GM23338 (cell line): ENCODE data around the gene SELENOF. TPM values are rescaled to one million over a fixed set of nuclear protein-coding genes. Genes with fewer than 3 reads are reported as not detected.

Experiments
- ATAC-seq: fragments of 200-7000 bp; cut with Tn5 transposase; 3 replicates; pipeline ENCODE4 v1.9.1; 2020
- DNase-seq: peaks from one replicate; pipeline ENCODE4 v3.0.0-alpha.2; 2015; ENCODE audit warnings: low spot score
- H2AFZ ChIP-seq: fragments of 200-600 bp; sonication (generic); 2 replicates; pipeline ENCODE4 v1.8.0; 2016; ENCODE audit warnings: antibody characterized with exemption, mild to moderate bottlenecking, moderate library complexity
- H3F3A ChIP-seq: fragments of 200-600 bp; sonication (generic); replicated peaks from 2 replicates; pipeline ENCODE4 v1.8.0; 2017; ENCODE audit warnings: antibody characterized with exemption, mixed run types, low read depth
- H3K27ac ChIP-seq: fragments of 200-600 bp; sonication (generic); 2 replicates; pipeline ENCODE4 v1.6.1; 2016; ENCODE audit warnings: low read depth
- H3K27me3 ChIP-seq: fragments of 200-600 bp; sonication (generic); 2 replicates; pipeline ENCODE4 v1.8.0; 2016; ENCODE audit warnings: mild to moderate bottlenecking, mixed run types, moderate library complexity; ENCODE audit not compliant: insufficient read depth
- H3K36me3 ChIP-seq: fragments of 200-600 bp; sonication (generic); 2 replicates; pipeline ENCODE4 v1.8.0; 2016; ENCODE audit warnings: mild to moderate bottlenecking; ENCODE audit not compliant: insufficient read depth
- H3K4me1 ChIP-seq: fragments of 200-600 bp; sonication (generic); 2 replicates; pipeline ENCODE4 v1.8.0; 2016; ENCODE audit warnings: mild to moderate bottlenecking, moderate library complexity; ENCODE audit not compliant: insufficient read depth
- H3K4me2 ChIP-seq: fragments of 200-600 bp; sonication (generic); 2 replicates; pipeline ENCODE4 v1.7.1; 2017; ENCODE audit warnings: mixed run types
- H3K4me3 ChIP-seq: fragments of 200-600 bp; sonication (generic); 2 replicates; pipeline ENCODE4 v1.6.1; 2016; ENCODE audit warnings: mixed run types
- H3K79me2 ChIP-seq: fragments of 200-600 bp; sonication (generic); replicated peaks from 2 replicates; pipeline ENCODE4 v1.8.0; 2017; ENCODE audit warnings: mild to moderate bottlenecking; ENCODE audit not compliant: insufficient read depth
- H3K9me2 ChIP-seq: fragments of 200-600 bp; sonication (generic); 2 replicates; pipeline ENCODE4 v1.8.0; 2017; ENCODE audit not compliant: insufficient read depth
- H4K20me1 ChIP-seq: fragments of 200-600 bp; sonication (generic); replicated peaks from 2 replicates; pipeline ENCODE4 v1.8.0; 2017; ENCODE audit warnings: mild to moderate bottlenecking; ENCODE audit not compliant: insufficient read depth
- H3K27ac Mint-ChIP-seq: 2 replicates; pipeline ENCODE4 v1.8.0; 2020; ENCODE audit warnings: inconsistent platforms, mild to moderate bottlenecking, moderate library complexity, mixed read lengths
- H3K27me3 Mint-ChIP-seq: 3 replicates; pipeline ENCODE4 v1.8.0; 2022; ENCODE audit warnings: low read depth, mild to moderate bottlenecking, moderate library complexity, mixed read lengths, inconsistent platforms; ENCODE audit not compliant: insufficient read depth, poor library complexity
- H3K36me3 Mint-ChIP-seq: 3 replicates; pipeline ENCODE4 v1.8.0; 2021; ENCODE audit warnings: low read depth, mild to moderate bottlenecking, inconsistent platforms, moderate library complexity, mixed read lengths
- H3K4me1 Mint-ChIP-seq: 3 replicates; pipeline ENCODE4 v1.8.0; 2020; ENCODE audit warnings: mild to moderate bottlenecking, inconsistent platforms, mixed read lengths
- H3K4me3 Mint-ChIP-seq: 3 replicates; pipeline ENCODE4 v1.8.0; 2021; ENCODE audit warnings: moderate library complexity, mild to moderate bottlenecking, inconsistent platforms, mixed read lengths
- H3K9me3 Mint-ChIP-seq: 3 replicates; pipeline ENCODE4 v1.8.0; 2020; ENCODE audit warnings: moderate library complexity, mild to moderate bottlenecking, inconsistent platforms, mixed read lengths
- CREB1 ChIP-seq: fragments of 250-450 bp; sonication (Bioruptor Pico); IDR thresholded peaks from 2 replicates; pipeline ENCODE4 v1.5.0; 2020; ENCODE audit warnings: low read depth, mild to moderate bottlenecking, moderate library complexity
- EZH2 ChIP-seq: fragments of 200-600 bp; sonication (generic); IDR thresholded peaks from one replicate; pipeline ENCODE4 v1.8.0; 2017; ENCODE audit warnings: antibody characterized with exemption, mild to moderate bottlenecking, low read depth; ENCODE audit not compliant: unreplicated experiment
- EZH2phosphoT487 ChIP-seq: fragments of 200-600 bp; sonication (generic); IDR thresholded peaks from one replicate; pipeline ENCODE4 v1.8.1; 2018; ENCODE audit warnings: antibody characterized with exemption; ENCODE audit not compliant: unreplicated experiment
- JUNB ChIP-seq: IDR thresholded peaks from one replicate; pipeline ENCODE4 v1.6.1; 2016; ENCODE audit warnings: antibody characterized with exemption; ENCODE audit not compliant: unreplicated experiment
- POLR2AphosphoS5 ChIP-seq: IDR thresholded peaks from 2 replicates; pipeline ENCODE4 v1.6.1; 2016; ENCODE audit warnings: antibody characterized with exemption, low read depth
- STAT1 ChIP-seq: IDR thresholded peaks from one replicate; pipeline ENCODE4 v1.6.1; 2016; ENCODE audit warnings: antibody characterized with exemption; ENCODE audit not compliant: unreplicated experiment
- ZNF114 ChIP-seq: fragments of 250-450 bp; sonication (Bioruptor Pico); IDR thresholded peaks from 2 replicates; pipeline ENCODE4 v1.5.0; 2020; ENCODE audit warnings: mild to moderate bottlenecking, moderate library complexity
- polyA plus RNA-seq: library from polyadenylated mRNA; unstranded; fragments of >200 nt; fragmentation: Nextera tagmentation; extraction: Ambion mirVana; gene quantifications from 2 replicates; pipeline ENCODE4 v1.2.1, GENCODE V29; 2016
- total RNA-seq: library from RNA; depleted of rRNA; stranded (reverse); fragments of >200 nt; shearing (Covaris generic); gene quantifications from 2 replicates; pipeline ENCODE4 v1.2.3, GENCODE V29; 2014
- TF ChIP-seq, protein P1 (sequence below), 2 experiments: fragments of 200-600 bp in 1 of 2; sonication (generic) in 1 of 2; conservative IDR thresholded peaks; 2 replicates each; pipeline versions ENCODE4 v1.5.1 to v1.6.1; 2016 to 2017; ENCODE audit warnings: antibody characterized with exemption in 2 of 2, low read depth in 2 of 2, mild to moderate bottlenecking in 2 of 2, moderate library complexity in 1 of 2
- TF ChIP-seq, protein P2 (sequence below): IDR thresholded peaks from one replicate; pipeline ENCODE4 v1.6.1; 2018; ENCODE audit warnings: antibody characterized with exemption; ENCODE audit not compliant: unreplicated experiment
- TF ChIP-seq, protein P3 (sequence below): fragments of 250-450 bp; sonication (Bioruptor Pico); IDR thresholded peaks from 2 replicates; pipeline ENCODE4 v1.5.0; 2020; ENCODE audit warnings: mild to moderate bottlenecking, moderate library complexity

Gene SELENOF
- total and polyA plus RNA-seq, 2 experiments from 2014 or later, result 113 to 142 TPM

DNA sequence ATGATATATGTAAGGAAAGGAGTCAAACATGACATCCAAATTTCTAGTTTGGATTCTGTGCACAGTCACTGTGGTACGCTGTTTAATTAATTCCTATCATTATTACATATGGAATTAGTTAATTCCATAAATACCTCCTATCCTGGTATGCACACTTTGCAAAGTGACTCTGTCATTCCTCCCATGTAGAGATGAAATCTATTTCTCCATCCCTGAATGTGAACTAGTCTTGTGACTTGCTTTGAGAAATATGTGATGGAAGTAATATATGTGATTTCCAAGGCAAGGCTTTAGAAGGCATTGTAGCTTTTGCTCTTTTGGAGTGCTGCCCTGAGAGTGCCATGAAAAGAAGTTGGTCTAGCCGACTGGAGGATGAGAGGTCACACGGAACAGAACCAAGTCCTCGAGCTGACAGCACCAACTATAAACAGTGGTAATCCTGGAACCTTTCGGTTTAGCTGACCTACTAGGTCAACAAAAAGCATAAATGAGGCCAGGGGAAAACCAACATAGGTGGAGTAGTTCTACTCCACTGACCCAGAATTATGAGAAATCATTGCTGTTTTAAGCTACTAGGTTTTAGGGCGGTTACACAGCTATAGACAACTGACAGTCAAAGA lies 1.5 kb downstream of the SELENOF start (continued):
- TF ChIP-seq JUNB, result no peak
- no peak for TF ChIP-seq POLR2AphosphoS5
- TF ChIP-seq, protein P1, sequence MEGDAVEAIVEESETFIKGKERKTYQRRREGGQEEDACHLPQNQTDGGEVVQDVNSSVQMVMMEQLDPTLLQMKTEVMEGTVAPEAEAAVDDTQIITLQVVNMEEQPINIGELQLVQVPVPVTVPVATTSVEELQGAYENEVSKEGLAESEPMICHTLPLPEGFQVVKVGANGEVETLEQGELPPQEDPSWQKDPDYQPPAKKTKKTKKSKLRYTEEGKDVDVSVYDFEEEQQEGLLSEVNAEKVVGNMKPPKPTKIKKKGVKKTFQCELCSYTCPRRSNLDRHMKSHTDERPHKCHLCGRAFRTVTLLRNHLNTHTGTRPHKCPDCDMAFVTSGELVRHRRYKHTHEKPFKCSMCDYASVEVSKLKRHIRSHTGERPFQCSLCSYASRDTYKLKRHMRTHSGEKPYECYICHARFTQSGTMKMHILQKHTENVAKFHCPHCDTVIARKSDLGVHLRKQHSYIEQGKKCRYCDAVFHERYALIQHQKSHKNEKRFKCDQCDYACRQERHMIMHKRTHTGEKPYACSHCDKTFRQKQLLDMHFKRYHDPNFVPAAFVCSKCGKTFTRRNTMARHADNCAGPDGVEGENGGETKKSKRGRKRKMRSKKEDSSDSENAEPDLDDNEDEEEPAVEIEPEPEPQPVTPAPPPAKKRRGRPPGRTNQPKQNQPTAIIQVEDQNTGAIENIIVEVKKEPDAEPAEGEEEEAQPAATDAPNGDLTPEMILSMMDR (conservative IDR thresholded peaks at IDR 0.05; ENCODE audit: low read depth in 2 of 2), result no peak
- TF ChIP-seq EZH2, result no peak
- no peak for TF ChIP-seq CREB1 (CRISPR knock-in tag)
- TF ChIP-seq STAT1, result no peak
- TF ChIP-seq, protein P2, sequence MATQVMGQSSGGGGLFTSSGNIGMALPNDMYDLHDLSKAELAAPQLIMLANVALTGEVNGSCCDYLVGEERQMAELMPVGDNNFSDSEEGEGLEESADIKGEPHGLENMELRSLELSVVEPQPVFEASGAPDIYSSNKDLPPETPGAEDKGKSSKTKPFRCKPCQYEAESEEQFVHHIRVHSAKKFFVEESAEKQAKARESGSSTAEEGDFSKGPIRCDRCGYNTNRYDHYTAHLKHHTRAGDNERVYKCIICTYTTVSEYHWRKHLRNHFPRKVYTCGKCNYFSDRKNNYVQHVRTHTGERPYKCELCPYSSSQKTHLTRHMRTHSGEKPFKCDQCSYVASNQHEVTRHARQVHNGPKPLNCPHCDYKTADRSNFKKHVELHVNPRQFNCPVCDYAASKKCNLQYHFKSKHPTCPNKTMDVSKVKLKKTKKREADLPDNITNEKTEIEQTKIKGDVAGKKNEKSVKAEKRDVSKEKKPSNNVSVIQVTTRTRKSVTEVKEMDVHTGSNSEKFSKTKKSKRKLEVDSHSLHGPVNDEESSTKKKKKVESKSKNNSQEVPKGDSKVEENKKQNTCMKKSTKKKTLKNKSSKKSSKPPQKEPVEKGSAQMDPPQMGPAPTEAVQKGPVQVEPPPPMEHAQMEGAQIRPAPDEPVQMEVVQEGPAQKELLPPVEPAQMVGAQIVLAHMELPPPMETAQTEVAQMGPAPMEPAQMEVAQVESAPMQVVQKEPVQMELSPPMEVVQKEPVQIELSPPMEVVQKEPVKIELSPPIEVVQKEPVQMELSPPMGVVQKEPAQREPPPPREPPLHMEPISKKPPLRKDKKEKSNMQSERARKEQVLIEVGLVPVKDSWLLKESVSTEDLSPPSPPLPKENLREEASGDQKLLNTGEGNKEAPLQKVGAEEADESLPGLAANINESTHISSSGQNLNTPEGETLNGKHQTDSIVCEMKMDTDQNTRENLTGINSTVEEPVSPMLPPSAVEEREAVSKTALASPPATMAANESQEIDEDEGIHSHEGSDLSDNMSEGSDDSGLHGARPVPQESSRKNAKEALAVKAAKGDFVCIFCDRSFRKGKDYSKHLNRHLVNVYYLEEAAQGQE, result no peak

DNA sequence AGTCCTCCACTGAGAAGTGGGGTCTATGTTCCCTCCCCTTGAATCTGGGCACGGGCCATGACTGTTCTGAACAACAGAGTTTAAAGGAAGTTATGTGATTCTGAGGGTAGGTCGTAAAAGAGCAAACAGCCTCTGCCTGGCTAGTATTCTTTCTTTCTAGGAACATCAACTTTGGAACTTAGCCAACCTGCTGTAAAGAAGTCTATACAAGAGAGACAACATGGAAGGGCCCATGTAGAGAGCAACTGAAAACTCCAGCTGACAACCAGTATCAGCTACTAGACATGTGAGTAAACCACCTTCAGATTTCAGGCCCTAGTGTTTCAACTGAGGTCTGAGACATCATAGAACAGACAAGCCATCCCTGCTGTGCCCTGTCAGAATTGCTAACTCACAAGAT lies 7.5 kb downstream of the SELENOF start:
- no peaks in the 10 kb centered on the region for H3K27me3 Mint-ChIP-seq
- peaks cover 11% of the 10 kb centered on the region; the same call in 1 of the 2 replicates for H3K36me3 ChIP-seq
- H3K27me3 ChIP-seq, result no peaks in the 10 kb centered on the region
- H3K4me2 ChIP-seq, result no peak overlapping the region
- H3K4me1 Mint-ChIP-seq, result peaks cover 12% of the 10 kb centered on the region; the same call in 2 of the 3 replicates
- H3K4me3 Mint-ChIP-seq, result no peak overlapping the region
- H4K20me1 ChIP-seq, result peaks cover 59% of the 10 kb centered on the region
- no peak for DNase-seq
- H3K36me3 Mint-ChIP-seq, result peaks cover 42% of the 10 kb centered on the region
- H3K27ac Mint-ChIP-seq, result no peak overlapping the region
- H3F3A ChIP-seq, result no peaks in the 10 kb centered on the region
- no peak for ATAC-seq
- H3K79me2 ChIP-seq, result peaks cover 100% of the 10 kb centered on the region
- H3K9me3 Mint-ChIP-seq, result peaks cover under 1% of the 10 kb centered on the region; the same call in 2 of the 3 replicates
- no peaks in the 10 kb centered on the region for H3K9me2 ChIP-seq
- peaks cover 6% of the 10 kb centered on the region; the same call in 1 of the 2 replicates for H3K4me1 ChIP-seq
- no peak overlapping the region for H3K4me3 ChIP-seq
- H3K27ac ChIP-seq, result 0 out of 2 replicates have a peak overlapping the region, but pooled peaks have one; percentile 21
- no peak overlapping the region for H2AFZ ChIP-seq
- TF ChIP-seq CREB1 (CRISPR knock-in tag) (no peak), ZNF114 (CRISPR knock-in tag) (no peak), POLR2AphosphoS5 (no peak), EZH2 (no peak), EZH2phosphoT487 (no peak)
- TF ChIP-seq, protein P1 (conservative IDR thresholded peaks at IDR 0.05; ENCODE audit: low read depth in 2 of 2), result no peak
- TF ChIP-seq, protein P3, sequence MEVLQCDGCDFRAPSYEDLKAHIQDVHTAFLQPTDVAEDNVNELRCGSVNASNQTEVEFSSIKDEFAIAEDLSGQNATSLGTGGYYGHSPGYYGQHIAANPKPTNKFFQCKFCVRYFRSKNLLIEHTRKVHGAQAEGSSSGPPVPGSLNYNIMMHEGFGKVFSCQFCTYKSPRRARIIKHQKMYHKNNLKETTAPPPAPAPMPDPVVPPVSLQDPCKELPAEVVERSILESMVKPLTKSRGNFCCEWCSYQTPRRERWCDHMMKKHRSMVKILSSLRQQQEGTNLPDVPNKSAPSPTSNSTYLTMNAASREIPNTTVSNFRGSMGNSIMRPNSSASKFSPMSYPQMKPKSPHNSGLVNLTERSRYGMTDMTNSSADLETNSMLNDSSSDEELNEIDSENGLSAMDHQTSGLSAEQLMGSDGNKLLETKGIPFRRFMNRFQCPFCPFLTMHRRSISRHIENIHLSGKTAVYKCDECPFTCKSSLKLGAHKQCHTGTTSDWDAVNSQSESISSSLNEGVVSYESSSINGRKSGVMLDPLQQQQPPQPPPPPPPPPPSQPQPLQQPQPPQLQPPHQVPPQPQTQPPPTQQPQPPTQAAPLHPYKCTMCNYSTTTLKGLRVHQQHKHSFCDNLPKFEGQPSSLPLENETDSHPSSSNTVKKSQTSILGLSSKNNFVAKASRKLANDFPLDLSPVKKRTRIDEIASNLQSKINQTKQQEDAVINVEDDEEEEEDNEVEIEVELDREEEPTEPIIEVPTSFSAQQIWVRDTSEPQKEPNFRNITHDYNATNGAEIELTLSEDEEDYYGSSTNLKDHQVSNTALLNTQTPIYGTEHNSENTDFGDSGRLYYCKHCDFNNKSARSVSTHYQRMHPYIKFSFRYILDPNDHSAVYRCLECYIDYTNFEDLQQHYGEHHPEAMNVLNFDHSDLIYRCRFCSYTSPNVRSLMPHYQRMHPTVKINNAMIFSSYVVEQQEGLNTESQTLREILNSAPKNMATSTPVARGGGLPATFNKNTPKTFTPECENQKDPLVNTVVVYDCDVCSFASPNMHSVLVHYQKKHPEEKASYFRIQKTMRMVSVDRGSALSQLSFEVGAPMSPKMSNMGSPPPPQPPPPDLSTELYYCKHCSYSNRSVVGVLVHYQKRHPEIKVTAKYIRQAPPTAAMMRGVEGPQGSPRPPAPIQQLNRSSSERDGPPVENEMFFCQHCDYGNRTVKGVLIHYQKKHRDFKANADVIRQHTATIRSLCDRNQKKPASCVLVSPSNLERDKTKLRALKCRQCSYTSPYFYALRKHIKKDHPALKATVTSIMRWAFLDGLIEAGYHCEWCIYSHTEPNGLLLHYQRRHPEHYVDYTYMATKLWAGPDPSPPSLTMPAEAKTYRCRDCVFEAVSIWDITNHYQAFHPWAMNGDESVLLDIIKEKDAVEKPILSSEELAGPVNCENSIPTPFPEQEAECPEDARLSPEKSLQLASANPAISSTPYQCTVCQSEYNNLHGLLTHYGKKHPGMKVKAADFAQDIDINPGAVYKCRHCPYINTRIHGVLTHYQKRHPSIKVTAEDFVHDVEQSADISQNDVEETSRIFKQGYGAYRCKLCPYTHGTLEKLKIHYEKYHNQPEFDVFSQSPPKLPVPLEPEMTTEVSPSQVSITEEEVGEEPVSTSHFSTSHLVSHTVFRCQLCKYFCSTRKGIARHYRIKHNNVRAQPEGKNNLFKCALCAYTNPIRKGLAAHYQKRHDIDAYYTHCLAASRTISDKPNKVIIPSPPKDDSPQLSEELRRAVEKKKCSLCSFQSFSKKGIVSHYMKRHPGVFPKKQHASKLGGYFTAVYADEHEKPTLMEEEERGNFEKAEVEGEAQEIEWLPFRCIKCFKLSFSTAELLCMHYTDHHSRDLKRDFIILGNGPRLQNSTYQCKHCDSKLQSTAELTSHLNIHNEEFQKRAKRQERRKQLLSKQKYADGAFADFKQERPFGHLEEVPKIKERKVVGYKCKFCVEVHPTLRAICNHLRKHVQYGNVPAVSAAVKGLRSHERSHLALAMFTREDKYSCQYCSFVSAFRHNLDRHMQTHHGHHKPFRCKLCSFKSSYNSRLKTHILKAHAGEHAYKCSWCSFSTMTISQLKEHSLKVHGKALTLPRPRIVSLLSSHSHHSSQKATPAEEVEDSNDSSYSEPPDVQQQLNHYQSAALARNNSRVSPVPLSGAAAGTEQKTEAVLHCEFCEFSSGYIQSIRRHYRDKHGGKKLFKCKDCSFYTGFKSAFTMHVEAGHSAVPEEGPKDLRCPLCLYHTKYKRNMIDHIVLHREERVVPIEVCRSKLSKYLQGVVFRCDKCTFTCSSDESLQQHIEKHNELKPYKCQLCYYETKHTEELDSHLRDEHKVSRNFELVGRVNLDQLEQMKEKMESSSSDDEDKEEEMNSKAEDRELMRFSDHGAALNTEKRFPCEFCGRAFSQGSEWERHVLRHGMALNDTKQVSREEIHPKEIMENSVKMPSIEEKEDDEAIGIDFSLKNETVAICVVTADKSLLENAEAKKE (CRISPR knock-in tag), result no peak
